Measurements from ENCODE around the gene RPL9.
A peak's percentile ranks its signal among the peaks of the same experiment; 100 is the strongest.
"Not testable (repeated sequence)": the region's sequence is repeated elsewhere in the genome, so short reads cannot be mapped to it uniquely, and the experiment has no call there.

RPL9 gene

DNA sequence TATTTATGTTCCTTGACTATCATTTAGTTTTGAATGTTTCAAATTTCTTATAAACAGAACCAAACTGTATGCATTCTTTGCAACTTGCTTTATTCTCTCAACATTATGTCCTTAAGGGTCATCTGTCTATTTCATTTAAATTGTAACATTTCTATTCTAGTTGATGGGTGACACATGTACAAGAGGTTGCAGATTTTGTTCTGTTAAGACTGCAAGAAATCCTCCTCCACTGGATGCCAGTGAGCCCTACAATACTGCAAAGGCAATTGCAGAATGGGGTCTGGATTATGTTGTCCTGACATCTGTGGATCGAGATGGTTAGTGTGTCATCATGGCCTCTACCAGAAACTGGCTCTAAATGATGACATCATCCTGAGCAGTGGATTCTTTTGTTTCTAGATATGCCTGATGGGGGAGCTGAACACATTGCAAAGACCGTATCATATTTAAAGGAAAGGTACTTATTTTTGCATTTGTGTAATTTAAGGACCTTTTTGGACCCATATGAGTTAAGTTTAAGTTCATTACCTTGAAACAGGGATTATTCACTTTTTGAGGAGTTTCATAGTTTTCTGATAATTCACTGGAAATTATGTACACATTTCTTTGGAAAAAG lies 6.3 kb upstream of the RPL9 start:
- DNase-seq = peak; percentile 82

DNA sequence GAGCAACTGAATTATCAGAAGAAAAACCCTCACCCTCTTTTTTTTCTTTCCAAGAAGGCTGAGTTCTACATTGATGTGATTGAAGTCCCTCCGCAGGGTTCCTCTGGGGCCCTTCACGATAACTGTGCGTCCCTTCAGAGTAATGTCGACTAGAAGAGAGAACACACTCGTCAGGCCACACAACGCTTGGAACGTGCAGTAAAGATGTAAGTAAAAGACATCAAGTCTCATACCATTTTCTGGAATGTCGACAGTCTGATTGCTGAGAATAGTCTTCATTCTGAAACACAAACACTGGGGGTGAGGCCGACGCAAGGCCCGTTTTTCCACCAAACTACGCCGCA lies 589 bp downstream of the RPL9 start:
- not testable (repeated sequence) for DNase-seq

DNA sequence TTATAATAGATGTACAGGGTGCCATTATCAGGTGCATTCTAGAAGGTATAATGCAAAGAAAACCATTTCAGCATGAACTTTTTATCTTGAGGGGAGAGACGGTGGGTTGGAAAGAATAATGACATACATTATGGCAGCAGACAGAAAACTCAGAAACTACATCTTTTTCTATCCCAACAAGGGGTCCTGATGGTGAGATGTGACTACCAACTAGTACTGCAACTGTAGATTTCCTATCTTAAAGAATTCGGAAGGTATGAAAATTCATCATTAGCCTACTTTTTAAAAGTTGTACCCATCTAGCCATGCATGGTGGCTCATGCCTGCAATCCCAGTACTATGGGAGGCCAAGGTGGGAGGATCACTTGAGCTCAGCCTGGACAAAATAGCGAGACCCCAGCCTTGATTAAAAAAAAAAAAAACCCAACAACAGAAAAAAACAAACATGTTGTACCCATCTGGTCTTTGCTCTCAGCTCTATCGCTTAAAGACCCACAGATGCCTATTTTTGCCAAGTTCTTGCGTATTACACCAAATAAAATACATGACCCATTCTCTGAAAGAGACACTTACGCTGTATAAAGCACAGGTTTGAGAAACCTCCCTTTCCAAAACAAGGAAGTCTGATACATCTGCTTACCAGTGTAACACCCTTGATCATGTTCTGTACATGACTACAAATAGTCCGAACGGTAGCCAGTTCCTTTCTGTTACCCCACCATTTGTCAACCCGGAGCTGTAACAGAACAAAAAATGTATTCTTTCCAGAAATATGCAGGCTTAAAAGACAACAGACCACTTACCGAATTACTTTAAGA lies 1.6 kb downstream of the RPL9 start:
- DNase-seq = no peak

DNA sequence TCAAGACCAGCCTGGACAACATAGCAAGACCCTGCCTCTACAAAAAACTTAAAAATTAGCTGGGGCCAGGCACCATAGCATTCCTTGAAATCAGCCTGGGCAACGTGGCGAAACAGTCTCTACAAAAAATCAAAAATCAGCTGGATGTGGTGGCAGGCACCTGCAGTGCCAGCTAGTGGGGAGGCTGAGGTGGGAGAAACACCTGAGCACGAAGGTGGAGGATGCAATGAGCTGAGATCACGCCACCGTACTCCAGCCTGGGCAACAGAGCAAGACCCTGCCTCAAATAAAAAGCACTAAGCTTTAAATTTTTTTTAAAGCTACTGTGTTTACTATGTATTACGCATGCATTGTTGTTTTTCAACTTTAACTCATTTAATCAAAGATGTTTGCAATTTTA lies 3.2 kb downstream of the RPL9 start:
- no peak for DNase-seq

DNA sequence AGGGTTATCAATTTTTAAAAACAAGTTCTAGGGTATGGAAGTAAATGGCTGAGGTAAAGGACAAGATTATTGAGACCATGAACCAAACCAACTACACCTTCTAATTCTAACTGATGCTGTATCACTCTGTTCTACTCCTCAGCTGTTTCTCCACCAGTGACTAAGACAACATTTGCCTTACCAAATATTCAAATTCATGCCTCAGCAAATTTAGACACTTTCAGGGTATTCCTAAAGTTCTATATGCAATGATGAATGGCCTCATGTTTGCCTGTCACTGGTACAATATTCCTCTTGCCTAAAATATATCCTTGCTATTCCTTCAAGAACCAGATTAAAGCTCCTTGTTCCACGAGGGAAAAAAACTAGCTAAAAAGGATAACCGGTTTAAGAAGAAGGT lies 5.0 kb downstream of the RPL9 start:
- no peak for DNase-seq

DNA sequence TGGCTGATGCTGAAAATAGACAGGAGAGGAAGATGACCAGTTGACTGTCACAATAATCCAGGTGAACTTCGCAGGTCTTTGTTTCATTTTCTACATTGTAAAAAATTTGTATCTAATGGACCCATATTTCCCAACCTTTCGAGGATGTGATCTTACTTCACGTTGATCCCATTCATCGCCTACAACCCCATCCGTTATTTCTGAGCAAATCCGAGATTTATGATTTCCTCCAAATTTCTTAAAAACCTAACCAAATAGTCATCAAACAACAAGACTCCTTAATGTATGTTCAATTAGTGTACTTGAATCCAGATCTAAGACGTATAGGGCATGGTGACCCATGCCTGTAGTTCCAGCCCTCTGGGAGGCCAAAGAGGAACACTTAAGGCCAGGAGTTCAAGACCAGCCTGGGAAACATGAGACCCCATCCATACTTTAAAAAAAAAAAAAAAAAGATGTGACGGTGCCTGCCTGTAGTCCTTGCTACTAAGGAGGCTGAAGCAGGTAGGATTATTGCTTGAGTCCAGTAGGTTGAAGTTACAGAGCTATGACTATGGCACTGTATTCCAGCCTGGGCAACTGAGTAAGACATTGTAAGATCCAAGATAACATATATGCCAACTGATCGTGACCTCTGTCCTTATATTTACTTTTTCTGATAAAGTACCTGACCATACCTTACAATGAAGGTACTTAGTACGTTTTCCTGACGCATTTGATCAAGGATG lies 5.7 kb downstream of the RPL9 start:
- DNase-seq = no peak

DNA sequence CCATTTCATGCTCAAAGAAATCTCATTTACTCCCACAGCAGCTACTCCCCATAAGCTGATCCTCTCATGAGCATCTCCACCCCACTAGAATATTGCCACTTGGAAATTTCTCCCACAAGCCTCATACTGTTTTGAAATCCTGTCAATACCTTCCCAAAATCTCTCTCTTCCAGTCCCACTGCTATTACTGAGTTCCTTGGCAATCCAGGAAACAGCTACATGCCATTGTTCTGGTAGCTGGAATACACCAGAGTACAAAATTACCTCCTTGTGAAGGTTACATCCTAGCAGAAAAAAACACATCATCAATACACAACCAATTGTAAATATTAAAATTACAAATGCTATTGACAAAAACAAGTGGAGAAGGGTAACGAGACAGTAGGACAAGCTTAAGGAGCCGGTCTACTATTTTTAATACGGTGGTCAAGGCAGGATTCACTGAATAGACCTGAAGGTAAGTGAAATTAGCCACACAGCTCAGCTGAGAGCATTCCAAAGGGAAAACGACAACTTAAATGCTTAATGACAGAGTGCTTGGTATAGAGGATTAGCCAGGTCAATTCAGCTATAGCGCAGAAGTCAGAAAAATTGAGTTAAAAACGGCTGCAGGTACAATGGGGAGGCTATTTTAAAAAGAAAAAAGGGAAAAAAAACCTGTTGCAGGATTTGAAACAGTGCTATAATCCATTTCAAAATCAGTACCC lies 6.4 kb downstream of the RPL9 start:
- DNase-seq = no peak

DNA sequence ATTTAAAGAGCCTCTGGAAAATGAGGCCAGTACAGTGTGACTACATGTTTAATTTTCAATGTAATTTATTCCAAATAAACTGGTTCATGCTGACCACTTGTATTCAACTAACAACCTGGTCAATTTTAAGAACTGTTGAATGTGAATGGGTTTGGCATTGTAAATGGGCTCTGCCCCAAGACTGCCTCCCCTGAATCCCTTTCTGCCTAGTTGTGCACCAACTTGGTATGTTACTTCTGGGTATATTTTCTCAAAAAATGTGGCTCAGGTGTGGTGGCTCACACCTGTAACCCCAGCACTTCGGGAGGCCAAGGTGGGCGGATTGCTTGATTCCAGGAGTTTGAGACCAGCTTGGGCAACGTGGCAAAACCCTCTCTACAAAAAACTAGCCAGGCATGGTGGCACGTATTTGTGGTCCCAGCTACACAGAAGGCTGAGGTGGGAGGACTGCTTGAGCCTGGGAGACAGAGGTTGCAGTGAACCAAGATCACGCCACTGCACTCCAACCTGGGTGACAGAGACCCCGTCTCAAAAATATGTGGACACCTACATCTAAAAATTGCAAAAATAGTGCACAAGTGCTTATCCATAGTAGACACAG lies 7.2 kb downstream of the RPL9 start:
- no peak for DNase-seq

DNA sequence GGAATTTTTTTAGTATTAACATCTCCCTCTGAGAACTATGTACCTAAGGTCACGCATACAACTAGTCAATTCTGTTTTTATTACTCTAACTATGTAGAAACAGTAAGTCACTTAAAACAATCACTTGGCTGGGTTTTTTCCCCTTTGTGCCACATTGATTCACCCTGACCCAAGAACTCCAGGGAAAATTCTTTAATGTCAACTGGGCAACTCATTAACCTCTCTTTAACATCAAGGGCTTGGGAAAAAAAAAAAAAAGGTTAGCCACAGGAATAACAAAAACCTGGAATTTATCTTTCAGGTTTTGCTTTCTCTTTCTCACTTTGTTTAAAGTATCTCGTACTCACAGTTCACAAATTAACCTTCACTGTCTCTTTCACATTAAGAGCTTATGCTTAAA lies 8.1 kb downstream of the RPL9 start:
- no peak for DNase-seq

DNA sequence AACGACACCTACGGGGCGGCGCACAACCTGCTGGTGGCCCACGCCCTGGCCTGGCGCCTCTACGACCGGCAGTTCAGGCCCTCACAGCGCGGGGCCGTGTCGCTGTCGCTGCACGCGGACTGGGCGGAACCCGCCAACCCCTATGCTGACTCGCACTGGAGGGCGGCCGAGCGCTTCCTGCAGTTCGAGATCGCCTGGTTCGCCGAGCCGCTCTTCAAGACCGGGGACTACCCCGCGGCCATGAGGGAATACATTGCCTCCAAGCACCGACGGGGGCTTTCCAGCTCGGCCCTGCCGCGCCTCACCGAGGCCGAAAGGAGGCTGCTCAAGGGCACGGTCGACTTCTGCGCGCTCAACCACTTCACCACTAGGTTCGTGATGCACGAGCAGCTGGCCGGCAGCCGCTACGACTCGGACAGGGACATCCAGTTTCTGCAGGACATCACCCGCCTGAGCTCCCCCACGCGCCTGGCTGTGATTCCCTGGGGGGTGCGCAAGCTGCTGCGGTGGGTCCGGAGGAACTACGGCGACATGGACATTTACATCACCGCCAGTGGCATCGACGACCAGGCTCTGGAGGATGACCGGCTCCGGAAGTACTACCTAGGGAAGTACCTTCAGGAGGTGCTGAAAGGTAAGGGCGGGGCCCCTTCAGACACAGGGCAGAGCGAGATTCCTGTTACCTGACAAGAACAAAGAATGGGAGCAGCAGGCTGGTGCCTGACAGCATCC lies 11.7 kb downstream of the RPL9 start:
- DNase-seq = peak; percentile 76

DNA sequence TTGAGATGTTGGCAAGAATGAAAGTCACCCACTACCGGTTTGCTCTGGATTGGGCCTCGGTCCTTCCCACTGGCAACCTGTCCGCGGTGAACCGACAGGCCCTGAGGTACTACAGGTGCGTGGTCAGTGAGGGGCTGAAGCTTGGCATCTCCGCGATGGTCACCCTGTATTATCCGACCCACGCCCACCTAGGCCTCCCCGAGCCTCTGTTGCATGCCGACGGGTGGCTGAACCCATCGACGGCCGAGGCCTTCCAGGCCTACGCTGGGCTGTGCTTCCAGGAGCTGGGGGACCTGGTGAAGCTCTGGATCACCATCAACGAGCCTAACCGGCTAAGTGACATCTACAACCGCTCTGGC lies 12.3 kb downstream of the RPL9 start:
- no peak for DNase-seq

DNA sequence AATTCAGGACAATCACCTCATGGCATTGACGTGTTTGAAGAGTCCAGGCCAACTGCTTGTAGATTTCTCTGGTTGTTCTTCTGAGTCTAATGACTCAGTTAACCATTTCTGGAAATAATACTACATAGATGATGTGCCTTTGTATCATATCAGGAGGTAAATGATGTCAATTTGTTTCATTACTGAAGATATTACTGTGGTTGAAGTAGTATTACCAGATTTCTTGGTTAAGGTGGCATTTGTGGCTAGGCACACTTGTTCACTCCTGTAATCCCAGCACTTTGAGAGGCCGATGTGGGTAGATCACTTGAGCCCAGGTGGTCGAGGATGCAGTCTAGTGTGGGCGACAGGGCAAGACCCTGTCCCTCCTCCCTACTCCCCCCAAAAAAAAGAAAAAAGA lies 15.7 kb downstream of the RPL9 start:
- no peak for DNase-seq

DNA sequence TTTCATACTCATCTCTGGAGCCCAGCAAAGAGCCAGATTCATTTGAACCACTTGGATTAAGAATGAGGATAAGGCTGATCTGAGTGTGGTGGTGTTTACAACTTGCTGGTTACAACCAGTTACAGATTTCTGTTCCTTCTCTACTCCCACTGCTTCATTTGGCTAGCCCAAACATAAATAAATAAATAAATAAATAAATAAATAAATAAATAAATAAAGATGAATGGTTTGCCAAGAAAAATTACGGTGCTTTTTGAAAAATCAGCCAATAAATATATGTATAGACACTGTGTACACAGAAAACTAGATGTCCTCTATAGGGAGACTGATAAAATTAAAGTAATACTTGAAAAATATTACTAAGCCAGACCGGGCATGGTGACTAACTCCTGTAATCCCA lies 17.1 kb downstream of the RPL9 start:
- DNase-seq = no peak

DNA sequence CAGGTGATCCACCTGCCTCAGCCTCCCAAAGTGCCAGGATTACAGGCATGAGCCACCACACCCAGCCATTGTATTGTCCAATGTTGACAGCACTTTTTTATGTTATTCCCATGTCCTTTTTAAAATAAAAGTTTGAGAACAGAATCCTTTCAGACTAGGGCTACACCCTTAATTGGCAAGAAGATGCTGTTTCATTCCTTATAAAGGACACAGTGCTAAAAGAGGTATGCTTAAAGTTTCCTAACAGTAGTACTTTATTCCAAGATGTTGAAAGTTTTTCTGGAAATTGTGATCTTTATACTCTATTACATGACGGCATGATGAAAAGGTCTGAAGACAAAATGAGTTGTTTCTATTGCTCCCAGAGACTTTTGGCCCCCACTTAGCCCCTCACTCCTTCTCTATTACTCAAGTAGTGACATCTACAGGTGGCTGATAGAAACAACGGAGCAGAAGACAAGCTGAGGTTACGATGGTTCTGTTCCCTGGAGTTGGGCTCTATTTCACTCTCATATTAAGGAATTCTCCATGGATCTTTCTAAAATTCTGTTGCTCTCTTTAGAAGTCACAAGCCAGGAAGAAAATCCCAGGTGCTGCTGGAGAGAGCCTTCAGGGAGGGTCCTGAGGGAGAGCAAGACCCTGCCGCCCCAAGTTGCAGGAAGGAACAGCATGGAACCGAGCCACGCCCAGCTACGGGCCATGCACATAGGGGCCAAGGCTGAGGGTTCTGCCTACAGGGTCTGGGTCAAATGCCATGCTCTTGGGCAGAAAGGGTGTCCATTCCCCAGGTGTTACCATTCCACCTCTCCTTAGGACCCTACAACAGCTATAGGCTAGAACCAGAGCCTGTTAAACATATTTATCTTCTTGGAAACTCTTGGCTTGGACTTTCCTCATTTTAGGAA lies 22.8 kb downstream of the RPL9 start:
- no peak for DNase-seq

DNA sequence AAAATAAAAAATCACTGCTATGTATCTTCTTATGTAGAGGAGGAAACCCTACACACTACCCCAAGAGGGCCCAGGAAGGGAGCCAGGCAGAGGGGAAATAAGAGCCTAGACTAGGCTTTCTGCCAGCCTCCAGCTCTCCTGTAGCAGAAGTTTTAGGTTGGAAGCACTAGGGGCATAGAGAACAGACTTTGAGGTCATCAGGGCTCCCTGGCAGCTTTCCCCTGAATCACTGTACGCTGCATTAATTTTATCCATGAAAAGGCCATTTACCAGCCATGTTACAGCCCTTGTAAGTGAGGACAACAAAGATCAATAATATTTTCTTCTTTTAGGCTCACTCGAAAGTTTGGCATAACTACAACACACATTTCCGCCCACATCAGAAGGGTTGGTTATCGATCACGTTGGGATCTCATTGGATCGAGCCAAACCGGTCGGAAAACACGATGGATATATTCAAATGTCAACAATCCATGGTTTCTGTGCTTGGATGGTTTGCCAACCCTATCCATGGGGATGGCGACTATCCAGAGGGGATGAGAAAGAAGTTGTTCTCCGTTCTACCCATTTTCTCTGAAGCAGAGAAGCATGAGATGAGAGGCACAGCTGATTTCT lies 24.7 kb downstream of the RPL9 start:
- no peak for DNase-seq

DNA sequence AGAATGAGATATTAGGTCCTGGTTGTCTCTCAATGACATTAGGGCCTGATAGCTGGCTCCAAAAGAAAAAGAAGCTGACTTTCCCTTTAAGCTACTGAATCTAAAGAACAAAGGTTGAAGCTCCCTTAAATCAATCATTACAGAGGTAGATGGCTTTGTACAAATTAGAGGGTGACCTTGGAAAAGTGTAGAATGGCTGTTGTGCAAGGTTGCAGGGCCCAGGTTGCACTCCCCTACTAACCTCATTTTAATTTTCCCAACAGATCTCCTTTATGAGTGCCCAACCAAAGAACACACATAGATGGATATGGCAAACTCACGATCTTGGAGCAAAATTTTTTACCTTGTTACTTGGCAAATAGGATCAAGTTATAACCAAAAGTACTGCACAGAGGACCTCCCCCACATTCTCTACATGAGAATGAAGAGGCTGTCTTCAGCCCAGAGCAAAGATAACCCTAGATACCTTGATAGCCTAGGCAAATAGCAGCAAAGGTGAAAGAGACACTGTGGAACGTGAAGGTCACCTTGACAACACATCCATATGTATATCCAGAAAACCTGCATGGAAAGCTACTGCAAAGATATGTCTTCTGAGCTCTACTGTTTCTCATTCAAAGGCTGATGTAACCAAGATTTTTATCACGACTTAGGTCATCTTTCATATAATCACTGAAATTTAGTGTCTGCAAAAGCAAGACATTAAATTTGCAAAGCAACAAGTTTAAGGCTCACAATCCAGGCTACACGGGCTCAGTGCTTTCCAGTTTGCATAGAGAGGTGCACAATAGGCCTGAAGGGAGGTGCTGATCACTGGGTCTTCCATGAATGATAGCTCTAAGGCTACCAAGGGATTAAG lies 29.0 kb downstream of the RPL9 start:
- no peak for DNase-seq

DNA sequence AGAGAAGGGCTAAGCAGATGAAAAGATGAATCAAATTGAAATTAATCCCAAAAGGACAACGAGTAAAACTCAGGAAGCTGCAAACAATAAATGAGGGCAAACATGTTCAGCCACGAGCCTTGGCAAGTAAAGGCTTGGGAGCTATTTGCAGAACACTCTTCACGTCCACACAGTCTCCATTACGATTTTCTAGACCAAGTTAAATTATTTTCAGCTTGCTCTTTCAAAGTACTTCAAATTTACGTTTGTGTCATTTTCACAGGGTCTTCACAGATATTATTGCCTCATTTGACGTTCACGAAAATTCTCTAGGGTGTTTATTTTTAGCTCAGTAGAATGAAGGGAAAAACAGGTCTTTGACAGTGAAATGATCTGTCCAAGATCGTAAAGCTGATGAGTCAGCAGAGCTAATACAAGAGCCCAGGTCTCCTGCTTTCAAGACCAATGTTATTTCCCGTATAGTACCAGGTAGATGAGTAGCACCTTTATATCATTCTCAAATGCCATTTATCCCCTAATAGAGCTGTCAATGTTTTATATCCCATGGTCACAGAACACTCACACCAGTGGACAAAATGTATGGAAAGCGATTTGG lies 31.1 kb downstream of the RPL9 start:
- no peak for DNase-seq

DNA sequence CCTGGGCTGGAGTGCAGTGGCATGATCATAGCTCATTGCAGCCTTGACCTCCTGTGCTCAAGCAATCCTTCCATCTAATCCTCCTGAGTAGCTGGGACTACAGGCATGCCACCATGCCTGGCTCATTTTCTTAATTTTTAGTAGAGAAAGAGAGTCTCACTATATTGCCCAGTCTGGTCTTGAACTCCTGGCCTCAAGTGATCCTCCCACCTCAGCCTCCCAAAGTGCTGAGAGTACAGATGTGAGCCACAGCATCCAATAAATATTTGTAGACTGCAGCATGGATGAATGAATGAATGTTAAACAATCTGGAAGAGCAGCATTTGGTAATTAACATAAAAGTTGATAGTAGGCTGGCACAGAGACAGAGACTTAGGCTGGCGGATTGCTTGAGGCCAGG lies 32.0 kb downstream of the RPL9 start:
- no peak for DNase-seq

DNA sequence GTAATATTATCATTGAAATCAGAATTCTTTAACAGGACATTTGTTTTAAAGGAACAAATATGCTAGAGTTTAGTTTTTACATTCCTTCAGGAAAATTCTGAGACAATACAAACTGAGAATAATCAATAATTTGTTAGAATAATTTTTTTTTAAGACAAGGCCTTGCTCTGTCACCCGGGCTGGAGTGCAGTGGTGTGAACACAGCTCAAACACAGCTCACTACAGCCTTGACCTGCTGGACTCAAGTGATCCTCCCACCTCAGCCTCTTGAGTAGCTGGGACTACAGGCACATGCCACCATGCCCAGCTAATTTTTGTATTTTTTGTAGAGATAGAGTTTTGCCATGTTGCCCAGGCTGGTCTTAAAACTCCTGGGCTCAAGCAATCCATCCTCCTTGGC lies 33.4 kb downstream of the RPL9 start:
- not testable (repeated sequence) for DNase-seq

DNA sequence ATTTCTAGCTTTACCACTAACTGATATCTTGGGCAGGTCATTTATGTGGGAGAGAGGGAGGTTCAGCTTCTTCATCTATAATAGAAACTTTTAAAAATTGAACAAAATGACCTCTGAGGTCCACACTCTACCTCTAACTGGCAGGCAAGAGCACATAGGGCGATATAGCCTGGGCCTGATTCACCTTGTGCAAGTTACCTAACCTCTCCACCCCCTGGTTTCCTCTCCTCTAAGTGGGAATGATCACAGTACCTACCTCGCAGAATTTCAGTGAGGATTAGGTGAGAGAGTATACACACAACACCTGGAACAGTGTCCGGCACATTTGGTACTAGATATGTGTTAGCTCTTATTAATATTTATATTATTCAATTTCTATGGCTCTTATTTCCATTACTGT lies 36.5 kb downstream of the RPL9 start:
- no peak for DNase-seq

Measured in hematopoietic multipotent progenitor cell treated with erythropoietin and hydrocortisone succinate and interleukin-3 and kit ligand, for 4 days (in vitro differentiated cells).